Activated CD8-positive, alpha-beta memory T cell treated with anti-CD3 and anti-CD28 coated beads, Interleukin-2, amount 10 ng/mL, durations not matched to agents 7 days and 5 days (primary cell): ENCODE measurements around the gene AREG. TPM values are rescaled to one million over a fixed set of nuclear protein-coding genes. Genes with fewer than 3 reads are reported as not detected.
"Not testable (repeated sequence)": the region's sequence is repeated elsewhere in the genome, so short reads cannot be mapped to it uniquely, and the experiment has no call there.

ENCODE experiments used
- ATAC-seq: fragments of 150-1000 bp; cut with Tn5 transposase; one replicate; pipeline ENCODE4 v1.10.0; 2021; ENCODE audit warnings: moderate library complexity
- CTCF ChIA-PET: fragments of 350-600 bp; sonication (Branson Sonifier 250); formaldehyde crosslinking; loops from one replicate; lab custom pipeline; 2021; ENCODE audit warnings: antibody characterized with exemption; lab: Charles Lee
- DNase-seq: peaks from one replicate; pipeline ENCODE4 v3.0.0-alpha.2; 2020
- H3K27ac Mint-ChIP-seq: one replicate; pipeline ENCODE4 v1.8.0; 2021; ENCODE audit warnings: mild to moderate bottlenecking, mixed read lengths
- H3K27me3 Mint-ChIP-seq: one replicate; pipeline ENCODE4 v1.8.0; 2021; ENCODE audit warnings: mixed read lengths
- H3K36me3 Mint-ChIP-seq: one replicate; pipeline ENCODE4 v1.8.0; 2021; ENCODE audit warnings: mild to moderate bottlenecking, mixed read lengths
- H3K4me1 Mint-ChIP-seq: one replicate; pipeline ENCODE4 v1.8.0; 2021; ENCODE audit warnings: mixed read lengths
- H3K4me3 Mint-ChIP-seq: one replicate; pipeline ENCODE4 v1.8.0; 2021; ENCODE audit warnings: mild to moderate bottlenecking, moderate library complexity, mixed read lengths
- H3K9me3 Mint-ChIP-seq: one replicate; pipeline ENCODE4 v1.8.0; 2022; ENCODE audit warnings: low read depth, mixed read lengths
- total RNA-seq, 2 experiments: library from RNA; stranded (reverse); gene quantifications; one replicate each; pipeline ENCODE4 v1.2.3, GENCODE V29; 2021

The AREG gene
- under 1 TPM; 0.19 to 0.53 TPM for total RNA-seq

GRCh38 chr4:74444891-74445642, at the start of gene AREG:
Gene AREG, plus strand, starts transcription at chr4:74445136. Its CDS starts 210 bp downstream, at chr4:74445346.
- no peaks in the 10 kb centered on the region for H3K9me3 Mint-ChIP-seq
- ATAC-seq = peak; percentile 95
- peak; percentile 88 for DNase-seq
- H3K4me3 Mint-ChIP-seq = peak within 1 kb of the TSS; percentile 79
- no peaks in the 10 kb centered on the region for H3K36me3 Mint-ChIP-seq
- peaks cover 12% of the 10 kb centered on the region for H3K4me1 Mint-ChIP-seq
- CTCF ChIA-PET = interaction anchor here (0.8 to 2.1 kb wide), 5 partner anchors 9 to 67 kb away, joined by 3 to 10 read pairs (median 4); no protein-coding TSS in a partner anchor
- H3K27me3 Mint-ChIP-seq = peaks cover 8% of the 10 kb centered on the region
- peak within 1 kb of the TSS; percentile 24 for H3K27ac Mint-ChIP-seq

- Mint-ChIP-seq H3K27me3 (peaks cover 2% of the 10 kb centered on the region), H3K27ac (no peak overlapping the region), H3K36me3 (peaks cover 1% of the 10 kb centered on the region), H3K4me1 (peaks cover 4% of the 10 kb centered on the region), H3K4me3 (no peak overlapping the region), H3K9me3 (no peaks in the 10 kb centered on the region)
- DNase-seq = no peak
- ATAC-seq = no peak
- CTCF ChIA-PET = interaction anchor here (1.2 kb wide), 1 partner anchor 10 kb away, joined by 4 read pairs; no protein-coding TSS in a partner anchor
Observed at GRCh38 chr4:74395633-74396032, 49.3 kb upstream of the AREG start.

DNA sequence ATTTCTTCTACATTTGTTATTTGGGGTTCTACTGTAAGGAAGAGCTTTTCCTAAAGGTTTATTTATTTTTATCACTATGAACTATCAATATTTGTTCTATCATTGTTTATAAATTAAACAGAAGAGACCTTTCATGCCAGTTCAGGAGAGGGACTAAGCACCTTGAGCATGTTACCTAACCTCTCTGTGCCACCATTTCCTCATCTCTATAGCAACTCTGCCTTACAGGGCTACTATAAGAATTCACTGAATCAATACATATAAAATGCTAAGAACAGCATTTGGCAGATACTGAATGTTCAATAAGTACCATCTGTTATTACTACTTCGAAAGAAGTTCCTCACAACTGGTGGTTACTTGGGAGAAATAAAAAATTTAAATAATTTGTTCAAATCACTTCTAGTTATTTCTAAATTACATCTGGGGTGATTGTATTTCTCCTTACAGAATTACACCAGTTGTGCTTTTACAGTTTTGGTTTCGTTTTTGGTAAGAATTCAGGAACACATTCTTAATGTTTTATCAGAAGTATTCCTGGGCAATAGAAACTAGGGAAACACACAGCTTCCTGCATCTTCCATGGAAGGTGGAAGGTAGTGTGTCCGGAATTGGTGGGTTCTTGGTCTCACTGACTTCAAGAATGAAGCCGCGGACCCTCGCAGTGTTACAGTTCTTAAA, 47.0 kb upstream of the AREG start:
- Mint-ChIP-seq H3K4me1 (peaks cover 4% of the 10 kb centered on the region), H3K36me3 (peaks cover 1% of the 10 kb centered on the region)

DNA sequence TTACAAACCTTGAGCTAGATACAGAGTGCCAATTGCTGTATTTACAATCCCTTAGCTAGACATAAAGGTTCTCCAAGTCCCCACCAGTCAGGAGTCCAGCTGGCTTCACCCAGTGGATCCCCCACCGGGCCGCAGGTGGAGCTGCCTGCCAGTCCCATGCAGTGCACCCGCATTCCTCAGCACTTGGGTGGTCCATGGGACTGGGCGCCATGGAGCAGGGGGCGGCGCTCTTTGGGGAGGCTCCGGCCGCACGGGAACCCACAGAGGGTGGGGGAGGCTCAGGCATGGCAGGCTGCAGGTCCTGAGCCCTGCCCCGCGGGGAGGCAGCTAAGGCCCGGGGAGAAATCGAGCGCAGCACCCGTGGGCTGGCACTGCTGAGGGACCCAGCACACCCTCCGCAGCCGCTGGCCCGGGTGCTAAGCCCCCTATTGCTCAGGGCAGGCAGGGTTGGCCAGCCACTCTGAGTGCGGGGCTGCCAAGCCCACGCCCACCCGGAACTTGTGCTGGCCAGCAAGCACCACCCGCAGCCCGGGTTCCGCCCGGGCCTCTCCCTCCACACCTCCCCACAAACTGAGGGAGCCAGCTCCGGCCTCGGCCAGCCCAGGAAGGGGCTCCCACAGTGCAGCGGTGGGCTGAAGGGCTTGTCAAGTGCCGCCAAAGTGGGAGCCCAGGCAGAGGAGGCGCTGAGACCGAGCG, 45.9 kb upstream of the AREG start:
- H3K4me3 Mint-ChIP-seq = peak overlapping the region; percentile 90
- DNase-seq, H3K9me3 Mint-ChIP-seq, CTCF ChIA-PET, H3K27ac Mint-ChIP-seq, H3K4me1 Mint-ChIP-seq, H3K27me3 Mint-ChIP-seq, H3K36me3 Mint-ChIP-seq, ATAC-seq: not testable (repeated sequence)

More for the DNA sequence above, 47.0 kb upstream of the AREG start:
- CTCF ChIA-PET = no interaction called here
- DNase-seq (no peak), ATAC-seq (peak; percentile 81)
- Mint-ChIP-seq H3K27me3 (peaks cover 2% of the 10 kb centered on the region), H3K27ac (peak overlapping the region; percentile 97), H3K4me3 (peak overlapping the region; percentile 90), H3K9me3 (no peaks in the 10 kb centered on the region)

DNA sequence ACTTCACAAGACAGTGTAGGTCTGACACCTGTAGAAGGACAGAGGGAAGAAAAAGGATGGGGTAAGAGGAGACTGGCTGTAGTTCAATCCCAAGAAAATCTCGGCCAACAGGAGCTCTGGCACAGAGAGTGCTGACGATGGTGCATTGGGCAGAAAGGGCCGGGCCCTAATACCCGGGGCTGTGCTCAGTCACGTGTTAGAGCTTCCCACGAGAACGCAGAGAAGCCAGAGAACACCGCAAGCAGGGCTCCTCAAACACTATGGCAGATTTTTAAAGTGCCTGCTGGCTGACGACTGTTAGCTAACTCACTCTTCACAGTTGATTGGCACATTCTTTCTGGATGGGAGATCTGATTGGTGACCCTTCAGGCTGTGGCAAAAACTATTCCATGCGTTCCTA, 44.5 kb upstream of the AREG start:
- CTCF ChIA-PET = no interaction called here
- Mint-ChIP-seq H3K27ac (no peak overlapping the region), H3K27me3 (peaks cover 2% of the 10 kb centered on the region), H3K4me1 (peaks cover 4% of the 10 kb centered on the region), H3K9me3 (no peaks in the 10 kb centered on the region), H3K36me3 (peaks cover 1% of the 10 kb centered on the region), H3K4me3 (no peak overlapping the region)
- no peak for DNase-seq
- no peak for ATAC-seq

- CTCF ChIA-PET = interaction anchor here (1.2 kb wide), 1 partner anchor 42 kb away, joined by 3 read pairs; the partner anchor contains the start of gene AREG
- Mint-ChIP-seq H3K27ac (no peak overlapping the region), H3K4me1 (peaks cover 4% of the 10 kb centered on the region), H3K27me3 (peaks cover 2% of the 10 kb centered on the region), H3K9me3 (no peaks in the 10 kb centered on the region), H3K36me3 (peaks cover 1% of the 10 kb centered on the region), H3K4me3 (no peak overlapping the region)
- ATAC-seq = no peak
- no peak for DNase-seq
Observed at GRCh38 chr4:74402692-74403456, 42.1 kb upstream of the AREG start.

GRCh38 chr4:74407891-74408290, 37.0 kb upstream of the AREG start:
- Mint-ChIP-seq H3K27me3 (no peaks in the 10 kb centered on the region), H3K36me3 (no peaks in the 10 kb centered on the region), H3K4me3 (no peak overlapping the region), H3K4me1 (no peaks in the 10 kb centered on the region), H3K9me3 (no peaks in the 10 kb centered on the region), H3K27ac (no peak overlapping the region)
- DNase-seq = no peak
- CTCF ChIA-PET = no interaction called here
- no peak for ATAC-seq

GRCh38 chr4:74408639-74409038, 36.3 kb upstream of the AREG start:
- Mint-ChIP-seq H3K9me3 (no peaks in the 10 kb centered on the region), H3K4me1 (no peaks in the 10 kb centered on the region), H3K27ac (no peak overlapping the region), H3K36me3 (no peaks in the 10 kb centered on the region), H3K4me3 (no peak overlapping the region), H3K27me3 (no peaks in the 10 kb centered on the region)
- ATAC-seq = no peak
- no peak for DNase-seq
- CTCF ChIA-PET = no interaction called here

- DNase-seq (no peak), ATAC-seq (no peak)
- H3K4me1 Mint-ChIP-seq = no peaks in the 10 kb centered on the region
- H3K27me3 Mint-ChIP-seq = peaks cover 4% of the 10 kb centered on the region
- H3K9me3 Mint-ChIP-seq = no peaks in the 10 kb centered on the region
- no peaks in the 10 kb centered on the region for H3K36me3 Mint-ChIP-seq
- H3K27ac Mint-ChIP-seq = no peak overlapping the region
- CTCF ChIA-PET = no interaction called here
- H3K4me3 Mint-ChIP-seq = no peak overlapping the region
Observed at GRCh38 chr4:74410272-74410671, 34.7 kb upstream of the AREG start.

- Mint-ChIP-seq H3K27me3 (peaks cover 4% of the 10 kb centered on the region), H3K9me3 (no peaks in the 10 kb centered on the region), H3K4me3 (no peak overlapping the region), H3K27ac (no peak overlapping the region), H3K4me1 (no peaks in the 10 kb centered on the region), H3K36me3 (no peaks in the 10 kb centered on the region)
- DNase-seq = no peak
- CTCF ChIA-PET = no interaction called here
- ATAC-seq = no peak
Observed at GRCh38 chr4:74412225-74412624, 32.7 kb upstream of the AREG start.

DNA sequence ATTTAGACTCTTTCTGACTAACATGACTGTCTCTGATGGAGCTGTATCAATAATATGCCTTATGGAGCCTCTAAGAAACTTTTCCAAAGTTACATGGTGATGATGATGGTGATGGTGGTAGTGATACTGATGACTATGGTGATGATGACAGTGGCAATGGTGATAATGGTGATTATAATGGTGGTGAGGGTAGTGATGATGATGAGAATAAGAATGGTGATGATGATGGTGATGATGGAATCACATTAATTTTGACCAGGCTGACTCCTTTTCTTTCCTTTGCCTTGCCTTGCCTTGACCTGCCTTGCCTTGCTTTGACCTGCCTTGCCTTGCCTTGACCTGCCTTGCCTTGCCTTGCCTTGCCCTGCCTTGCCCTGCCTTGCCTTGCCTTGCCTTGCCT, 31.7 kb upstream of the AREG start:
- Mint-ChIP-seq H3K36me3 (no peaks in the 10 kb centered on the region), H3K27ac (no peak overlapping the region), H3K4me3 (no peak overlapping the region), H3K9me3 (no peaks in the 10 kb centered on the region), H3K4me1 (no peaks in the 10 kb centered on the region), H3K27me3 (peaks cover 4% of the 10 kb centered on the region)
- DNase-seq = no peak
- CTCF ChIA-PET = no interaction called here
- no peak for ATAC-seq

DNA sequence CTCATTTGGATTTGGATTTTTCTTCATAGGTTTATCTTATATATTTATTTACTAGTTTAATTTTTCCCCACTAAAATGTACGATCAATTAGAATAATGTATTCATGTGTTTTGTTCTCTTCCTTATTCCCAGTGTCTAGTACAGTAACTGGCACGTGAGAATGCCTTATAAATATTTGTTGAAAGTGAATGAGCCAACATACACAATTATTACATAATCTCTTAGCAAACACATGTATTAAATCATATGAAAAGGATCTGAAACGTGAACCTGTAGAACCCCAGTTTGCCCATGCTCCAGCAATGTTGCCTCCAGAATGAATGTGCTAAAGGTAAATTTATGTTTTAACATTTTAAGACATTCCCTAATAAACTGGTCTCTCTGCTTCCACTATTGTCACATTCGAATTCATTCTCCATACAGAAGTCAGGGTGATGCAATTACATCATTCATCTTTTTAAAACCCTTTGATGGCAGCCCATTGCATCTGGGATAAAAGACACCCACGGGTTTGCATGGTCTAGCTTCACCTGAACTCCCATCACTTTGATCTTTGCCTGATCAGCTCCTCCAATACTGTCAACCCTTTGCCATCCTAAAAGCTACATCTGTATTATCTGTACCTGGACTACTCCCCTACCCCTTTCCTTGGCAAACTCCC, 30.7 kb upstream of the AREG start:
- H3K27me3 Mint-ChIP-seq = peaks cover 4% of the 10 kb centered on the region
- no peaks in the 10 kb centered on the region for H3K4me1 Mint-ChIP-seq
- ATAC-seq (no peak), DNase-seq (no peak)
- H3K9me3 Mint-ChIP-seq = no peaks in the 10 kb centered on the region
- CTCF ChIA-PET = no interaction called here
- H3K27ac Mint-ChIP-seq = no peak overlapping the region
- no peaks in the 10 kb centered on the region for H3K36me3 Mint-ChIP-seq
- no peak overlapping the region for H3K4me3 Mint-ChIP-seq
